ENCODE data around the gene UTP20.

DNA sequence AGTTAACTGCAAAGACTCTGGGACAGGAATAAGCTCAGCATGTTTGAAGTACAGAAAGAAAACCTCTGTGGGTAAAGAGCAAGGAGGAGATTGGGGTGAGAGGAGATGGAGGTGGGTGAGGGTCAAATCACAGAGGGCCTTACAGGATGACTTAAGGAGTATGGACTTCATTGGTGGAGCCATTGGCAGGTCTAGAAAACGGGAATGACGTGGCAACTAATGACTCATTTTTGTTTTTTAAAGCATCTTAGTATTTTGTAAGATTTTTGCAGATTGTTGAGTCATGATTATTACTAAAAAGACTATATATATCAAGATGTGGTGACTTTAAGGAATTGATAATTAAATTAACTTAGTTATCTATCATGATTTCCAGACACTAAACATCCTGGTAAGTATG is 18.5 kb downstream of the UTP20 start:
- TF ChIP-seq EZH2 (IDR thresholded peaks at IDR 0.05; ENCODE audit: insufficient read depth, poor library complexity, severe bottlenecking) (no peak), EZH2phosphoT487 (IDR thresholded peaks at IDR 0.05; ENCODE audit: insufficient read depth, low read depth) (no peak)

Measured in GM23248 (cell line).